Right kidney (tissue), 1 donor: ENCODE data around the gene TMPRSS5.
"Not testable (repeated sequence)": the region's sequence is repeated elsewhere in the genome, so short reads cannot be mapped to it uniquely, and the experiment has no call there.

ENCODE experiments used
- DNase-seq: peaks from one replicate; pipeline ENCODE4 v3.0.0-alpha.2; 2016

The TMPRSS5 gene

DNA sequence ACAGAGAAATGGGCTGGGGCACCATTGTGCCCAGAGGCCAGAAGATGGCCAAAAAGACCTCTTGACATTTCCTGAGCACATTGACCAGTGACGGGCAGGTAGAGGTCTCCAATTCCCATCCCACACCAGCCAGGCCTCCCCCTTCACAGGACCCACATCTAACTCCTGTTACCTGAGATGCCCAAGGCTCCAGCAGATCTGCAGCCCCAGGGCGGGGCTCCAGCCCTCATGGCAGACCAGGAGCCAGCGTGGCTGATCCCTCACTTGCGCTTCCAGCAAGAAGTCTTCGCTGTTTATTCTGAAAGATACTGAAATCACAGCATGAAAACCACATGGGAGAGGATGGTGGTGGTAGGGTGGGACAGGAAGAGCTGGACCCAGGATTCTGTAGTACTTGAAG is 9.0 kb downstream of the TMPRSS5 start:
- DNase-seq = no peak

DNA sequence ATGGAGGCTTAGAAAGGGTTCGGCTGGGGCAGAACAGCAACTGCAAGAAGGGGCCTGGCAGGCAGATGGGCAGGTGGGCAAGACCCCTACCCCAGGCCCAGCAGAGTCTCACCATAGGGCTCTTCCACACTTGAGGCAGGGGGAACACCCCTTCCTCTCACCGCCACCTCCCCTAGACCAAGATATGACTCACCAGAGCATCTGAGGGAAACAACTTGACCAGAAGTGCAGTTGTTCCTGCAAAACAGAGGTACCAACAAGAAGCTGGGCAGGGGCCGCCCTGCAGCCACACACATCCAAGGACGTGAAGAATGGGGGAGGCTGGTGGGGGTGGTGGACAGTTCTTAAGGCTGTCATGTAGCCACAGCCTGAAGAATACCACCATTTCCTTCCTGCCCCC is 10.9 kb downstream of the TMPRSS5 start:
- no peak for DNase-seq

DNA sequence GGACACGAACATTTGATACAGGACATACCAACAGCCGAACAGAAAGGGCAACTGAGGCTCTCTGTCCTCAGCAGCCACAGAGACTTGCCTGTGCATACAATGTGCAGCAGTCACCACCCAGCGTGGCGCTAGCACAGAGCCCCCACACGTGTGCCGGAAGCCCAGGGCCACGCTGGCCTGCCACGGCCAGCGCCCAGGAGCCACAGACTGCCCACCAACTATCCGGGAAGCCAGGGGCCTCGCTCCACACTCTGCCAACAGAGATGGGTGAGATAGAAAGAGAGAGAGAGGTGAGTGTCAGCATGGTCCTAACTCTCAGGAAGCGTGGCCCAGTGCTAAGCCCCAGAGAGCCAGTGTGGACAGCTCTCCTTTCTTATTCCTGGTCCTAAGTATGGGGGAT is 11.7 kb downstream of the TMPRSS5 start:
- DNase-seq = no peak

DNA sequence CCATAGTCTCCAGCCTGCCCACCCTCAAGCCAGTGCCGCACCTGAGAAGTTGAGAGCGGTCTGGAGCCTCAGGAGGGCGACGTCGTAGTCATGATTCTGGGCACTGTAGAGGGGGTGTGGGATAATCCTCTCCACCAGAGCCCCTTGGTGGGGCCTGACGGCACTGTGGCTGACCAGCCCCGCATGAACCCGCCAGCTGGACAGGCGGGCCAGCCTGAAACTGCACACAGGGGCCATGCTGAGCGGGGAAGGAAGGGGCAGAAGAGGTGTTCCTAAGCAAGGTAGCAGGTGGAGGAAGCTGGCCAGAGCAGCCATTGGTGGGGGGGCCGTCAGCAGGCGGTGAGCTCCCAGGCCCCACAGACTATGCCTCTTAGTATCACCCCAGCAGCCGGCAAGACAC is 13.1 kb downstream of the TMPRSS5 start:
- DNase-seq = no peak

DNA sequence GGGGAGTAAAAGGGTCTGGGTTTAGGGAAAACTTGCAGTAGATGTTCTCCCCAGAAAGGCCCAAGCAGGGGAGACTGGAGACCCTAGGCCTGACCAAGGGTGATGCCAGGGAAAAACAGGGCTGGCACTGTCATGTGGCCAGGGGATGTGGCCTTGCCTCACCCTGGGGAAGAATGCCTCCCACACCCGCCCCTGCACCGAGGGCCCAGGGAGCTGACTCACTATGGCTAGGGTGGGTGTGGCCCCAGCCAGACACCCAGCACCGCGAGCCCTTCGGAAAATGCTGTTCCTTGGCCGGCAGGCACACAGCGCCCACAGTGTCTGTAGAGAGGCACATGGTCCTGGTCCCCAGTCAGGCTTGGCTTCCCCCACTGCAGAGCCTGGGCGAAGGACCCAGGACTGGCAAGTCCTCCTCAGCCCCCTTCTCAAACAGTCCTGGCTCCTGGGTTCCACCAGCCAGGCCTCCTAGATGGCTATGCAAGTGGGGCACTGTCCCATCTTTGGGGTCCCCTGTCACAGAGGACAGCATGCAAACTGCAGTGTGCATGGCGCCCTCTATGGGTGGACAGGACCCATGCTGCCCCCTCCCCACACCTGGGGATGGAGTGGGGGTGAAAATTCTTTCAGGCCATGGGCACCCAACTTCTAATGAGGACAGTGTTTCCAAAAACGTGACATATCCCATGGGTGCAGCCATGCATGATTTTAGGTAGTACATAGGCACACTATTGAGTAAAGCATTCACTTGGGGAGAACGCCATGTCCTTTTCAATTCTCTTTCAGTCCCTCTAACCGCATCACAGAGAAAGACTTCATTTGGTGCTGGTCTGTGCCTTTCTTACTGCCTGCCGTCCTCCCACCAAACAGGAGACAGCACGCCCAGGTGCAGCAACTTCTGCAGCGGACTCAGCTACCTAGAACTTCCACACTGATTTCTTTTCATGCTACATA is 15.2 kb downstream of the TMPRSS5 start:
- no peak for DNase-seq

DNA sequence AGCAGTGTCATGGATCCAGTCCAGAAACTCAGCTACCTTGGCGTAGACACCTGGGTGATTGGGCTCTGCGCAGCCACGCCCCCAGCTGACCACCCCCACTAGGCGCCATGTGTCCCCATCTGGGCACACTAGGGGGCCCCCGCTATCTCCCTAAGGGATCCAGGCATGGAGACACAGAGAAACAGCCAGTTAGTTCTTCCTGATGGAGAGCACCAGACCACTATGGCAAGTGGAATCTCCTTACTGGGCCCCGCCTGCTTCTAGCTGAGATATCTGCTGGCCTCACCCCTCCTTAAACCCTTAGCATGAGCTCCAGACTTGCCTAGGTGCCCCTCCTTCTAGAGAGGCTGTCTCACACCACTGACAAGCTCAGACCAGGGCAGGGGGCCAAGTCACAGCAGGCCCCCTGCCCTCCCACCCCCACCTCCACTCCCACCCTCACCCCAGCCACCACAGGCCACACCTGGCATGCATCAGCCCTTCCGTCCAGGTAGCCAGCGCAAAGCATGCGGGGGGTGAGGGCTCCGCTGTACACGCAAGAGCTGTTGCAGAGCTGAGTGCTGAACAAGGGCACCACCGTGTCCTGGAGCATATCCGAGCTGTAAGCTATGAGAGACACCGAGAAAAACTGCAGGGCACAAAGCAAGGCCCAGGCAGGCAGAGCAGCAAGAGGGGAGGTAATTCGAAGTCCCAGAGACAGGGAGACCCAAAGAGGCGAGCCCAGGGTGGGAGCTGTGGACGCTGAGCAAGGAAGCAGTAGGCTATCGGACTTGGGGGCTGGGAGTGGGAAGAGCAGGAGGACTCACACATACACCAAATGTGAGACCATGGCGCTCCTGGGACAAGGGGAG is 16.1 kb downstream of the TMPRSS5 start:
- DNase-seq = no peak

DNA sequence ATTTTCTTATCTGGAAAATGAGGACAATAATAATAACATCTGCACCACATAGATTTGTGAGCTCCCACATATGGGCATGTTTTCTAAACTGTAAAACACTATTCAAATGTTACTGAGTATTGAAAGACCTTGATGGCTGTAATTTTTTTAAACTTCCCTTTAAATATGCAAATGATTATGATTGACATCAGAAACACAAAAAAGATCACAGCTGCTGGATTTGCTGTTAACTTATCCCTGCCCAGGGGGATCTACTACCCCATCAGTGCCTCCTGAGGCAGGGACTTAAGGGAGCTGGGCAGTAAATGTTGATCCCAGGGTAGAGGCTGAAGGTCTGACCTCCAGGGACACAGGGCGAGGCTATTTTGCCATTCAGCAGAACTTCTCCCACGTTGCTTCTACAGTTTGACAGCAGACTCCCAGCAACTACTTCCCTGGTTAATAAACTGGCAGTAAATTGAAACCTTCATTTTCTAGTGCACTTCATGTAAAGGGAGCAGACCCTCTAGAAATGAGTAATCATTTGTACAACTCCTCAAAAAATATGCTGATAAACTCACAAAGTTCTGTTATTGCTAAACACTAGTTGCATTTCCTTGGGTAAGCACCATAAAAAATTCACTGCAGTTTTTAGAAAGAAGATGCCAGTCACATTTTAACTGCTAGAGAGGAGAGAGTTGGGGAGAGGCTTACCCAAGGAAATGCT is 20.3 kb downstream of the TMPRSS5 start:
- no peak for DNase-seq

DNA sequence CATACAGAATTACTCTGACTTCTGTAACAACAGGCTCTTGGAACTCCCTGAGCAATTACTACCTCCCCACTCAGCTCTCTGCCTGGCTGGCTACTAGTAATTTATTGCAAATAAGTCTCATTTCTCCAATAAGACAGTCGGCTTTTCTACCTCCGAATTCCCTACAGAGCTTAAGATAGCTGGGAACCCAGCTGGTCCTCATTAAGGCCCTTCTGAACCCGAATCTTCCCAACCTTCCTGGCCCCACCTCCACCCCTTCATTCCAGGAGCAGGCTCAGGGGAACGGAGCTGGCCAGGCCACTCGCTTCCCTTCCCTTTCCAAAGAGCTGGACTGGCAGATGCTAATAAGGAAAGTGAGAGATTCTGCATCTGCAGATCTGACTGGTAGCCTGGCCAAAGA is 21.6 kb downstream of the TMPRSS5 start:
- no peak for DNase-seq

DNA sequence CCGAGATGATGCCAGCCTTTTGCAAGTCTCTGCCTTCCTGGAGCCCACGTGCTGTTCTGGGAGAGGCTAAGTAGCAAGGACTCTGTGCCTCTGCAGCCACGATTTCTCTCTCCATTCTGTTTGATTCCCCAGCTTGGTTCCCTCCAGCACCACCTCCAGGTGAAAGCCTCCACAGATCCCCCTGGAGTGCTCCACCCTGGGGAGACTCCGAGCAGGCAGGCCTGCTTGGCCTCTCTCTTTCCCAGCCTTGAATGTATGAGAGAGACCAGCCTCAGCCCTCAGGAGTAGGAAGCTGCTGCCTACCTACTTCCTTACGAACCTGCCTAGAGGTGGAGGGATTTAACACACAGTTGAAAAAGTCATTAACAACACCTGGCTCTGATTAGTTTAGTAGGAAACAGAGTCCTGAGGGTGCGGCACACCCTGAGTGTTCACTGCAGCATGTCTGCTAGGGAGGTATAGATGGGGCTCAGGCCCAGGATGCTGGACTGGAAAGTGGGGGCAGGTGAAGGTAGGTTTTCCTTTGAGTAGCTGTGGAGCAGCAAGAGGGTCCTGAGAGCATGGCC is 22.5 kb downstream of the TMPRSS5 start:
- DNase-seq = no peak

DNA sequence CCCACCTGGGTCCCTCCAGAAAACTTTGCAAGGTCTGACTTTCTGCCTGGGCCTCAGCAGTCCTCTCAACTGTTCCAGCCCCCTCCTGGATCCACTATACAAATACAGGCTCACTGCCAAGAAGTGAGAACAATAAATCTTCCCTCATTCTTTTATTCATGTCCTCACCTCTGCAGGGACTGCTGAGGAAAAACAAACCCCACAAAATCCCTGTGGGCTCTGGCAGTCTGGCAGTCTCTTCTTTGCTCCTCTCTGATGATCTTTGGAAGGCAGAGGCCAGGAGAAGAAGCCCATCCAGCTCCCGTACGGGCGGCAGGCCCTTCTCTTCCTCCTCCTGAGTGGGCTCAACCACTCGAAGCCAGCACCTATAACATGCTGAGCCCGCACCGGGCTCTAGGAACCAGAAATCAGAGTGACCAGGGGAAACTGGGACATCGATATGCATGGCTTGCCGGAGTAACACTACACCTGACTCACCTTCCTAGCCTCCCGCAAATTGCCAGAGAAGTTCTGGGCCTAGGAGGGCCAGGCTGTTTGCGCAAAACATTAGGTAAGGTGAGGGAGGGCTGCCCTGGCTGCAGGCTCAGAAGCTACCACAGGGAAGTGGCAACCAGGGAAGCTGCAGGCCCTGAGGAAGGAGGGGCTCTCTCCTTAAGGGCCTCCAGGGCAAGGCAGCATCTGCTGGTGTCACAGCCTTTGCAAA is 24.2 kb downstream of the TMPRSS5 start:
- DNase-seq = peak; percentile 64

DNA sequence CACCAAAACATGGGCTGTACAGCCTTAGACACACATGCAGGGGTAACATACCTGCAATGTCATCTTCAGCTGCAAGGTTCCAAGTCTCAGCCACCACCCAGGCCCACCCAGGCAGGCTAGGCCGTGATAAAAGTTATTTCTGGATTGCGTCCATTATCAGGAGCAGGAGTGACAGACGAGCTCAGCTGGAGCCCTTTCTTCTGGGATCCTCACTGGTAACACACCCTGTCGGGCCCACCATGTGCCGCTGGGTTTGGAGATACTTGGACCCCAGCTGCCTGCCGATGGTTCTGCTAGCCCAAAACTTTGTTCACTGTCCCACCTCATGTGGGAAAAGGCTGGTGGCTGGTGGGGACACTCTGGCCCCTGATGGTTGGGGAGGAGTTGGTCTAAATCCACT is 24.8 kb downstream of the TMPRSS5 start:
- DNase-seq = peak; percentile 13

DNA sequence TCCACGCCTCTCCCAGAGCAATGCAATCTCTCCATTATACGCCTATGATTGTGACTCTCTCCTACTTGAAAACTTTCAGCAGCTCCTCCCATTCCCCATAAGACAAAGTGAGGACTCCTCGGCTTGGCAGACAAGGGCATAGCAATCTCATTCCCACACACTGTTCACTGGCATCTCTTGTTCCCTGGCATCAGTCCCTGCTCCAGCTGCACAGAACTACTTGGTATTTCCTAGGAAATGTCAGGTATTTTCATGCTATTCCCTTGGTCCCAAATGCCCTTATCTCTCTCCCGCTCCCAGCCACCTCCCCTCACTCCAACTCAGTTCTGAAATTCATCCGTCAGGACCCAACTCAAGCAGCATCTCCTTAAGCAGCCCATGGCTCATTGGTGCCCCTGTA is 28.4 kb downstream of the TMPRSS5 start:
- DNase-seq = no peak

DNA sequence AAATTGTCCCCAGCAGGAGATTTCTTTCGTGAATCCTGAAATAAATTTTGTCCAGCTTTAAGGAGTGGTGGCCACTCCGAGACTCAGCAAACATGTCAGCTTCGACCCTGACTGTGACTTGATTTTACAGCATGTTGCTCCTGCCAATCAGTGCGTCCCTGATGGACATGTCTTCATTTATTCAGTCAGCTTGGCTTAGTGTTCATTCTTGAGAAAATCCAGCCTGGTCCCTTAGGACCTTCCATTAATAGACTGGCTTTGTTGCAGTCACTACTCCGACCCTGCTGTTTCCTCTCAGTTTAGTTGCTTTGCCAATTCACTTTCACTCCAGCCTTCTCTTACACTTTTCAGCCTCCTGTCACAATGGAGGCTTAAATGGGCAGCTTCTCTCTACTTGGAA is 30.5 kb downstream of the TMPRSS5 start:
- DNase-seq = no peak

DNA sequence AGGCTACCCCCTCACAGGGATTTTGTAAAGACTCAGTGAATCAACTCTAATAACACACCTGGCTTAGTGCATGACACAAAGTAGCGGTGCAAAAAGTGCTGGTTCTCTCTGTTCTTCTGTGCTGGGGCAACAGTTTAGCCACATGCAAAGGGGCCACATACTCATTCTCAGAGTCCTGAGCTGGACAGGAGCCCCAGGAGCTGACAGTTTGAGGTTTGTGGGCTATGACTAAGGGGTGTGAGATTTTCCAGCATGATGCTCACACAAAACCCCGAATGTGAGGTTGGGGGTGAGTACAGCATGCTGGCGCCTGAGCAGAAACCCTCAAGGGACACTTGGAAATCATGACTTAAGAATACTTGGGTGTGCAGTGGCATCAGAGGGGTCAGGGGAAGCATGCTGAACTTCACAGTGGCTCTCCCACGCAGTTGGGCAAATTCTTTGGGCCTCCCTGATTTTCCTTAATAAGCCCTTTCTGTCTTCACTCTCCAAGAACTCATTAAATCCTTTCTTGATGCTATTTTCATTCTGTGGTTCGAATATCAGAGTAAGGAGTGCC is 31.0 kb downstream of the TMPRSS5 start:
- peak; percentile 20 for DNase-seq

DNA sequence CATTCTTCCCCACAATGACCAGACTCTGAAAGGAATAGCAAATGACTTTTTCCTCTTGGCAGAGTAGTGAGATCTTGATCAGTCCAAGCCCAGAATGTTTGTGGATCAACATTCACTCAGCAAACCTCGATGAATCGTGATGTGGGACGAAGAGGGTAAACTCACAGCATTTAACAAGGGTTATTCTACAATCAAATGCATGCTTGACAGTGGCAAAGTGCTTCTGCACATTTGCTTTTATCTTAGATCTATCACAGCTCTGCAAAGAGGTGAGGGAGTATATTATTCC is 31.8 kb downstream of the TMPRSS5 start:
- no peak for DNase-seq

DNA sequence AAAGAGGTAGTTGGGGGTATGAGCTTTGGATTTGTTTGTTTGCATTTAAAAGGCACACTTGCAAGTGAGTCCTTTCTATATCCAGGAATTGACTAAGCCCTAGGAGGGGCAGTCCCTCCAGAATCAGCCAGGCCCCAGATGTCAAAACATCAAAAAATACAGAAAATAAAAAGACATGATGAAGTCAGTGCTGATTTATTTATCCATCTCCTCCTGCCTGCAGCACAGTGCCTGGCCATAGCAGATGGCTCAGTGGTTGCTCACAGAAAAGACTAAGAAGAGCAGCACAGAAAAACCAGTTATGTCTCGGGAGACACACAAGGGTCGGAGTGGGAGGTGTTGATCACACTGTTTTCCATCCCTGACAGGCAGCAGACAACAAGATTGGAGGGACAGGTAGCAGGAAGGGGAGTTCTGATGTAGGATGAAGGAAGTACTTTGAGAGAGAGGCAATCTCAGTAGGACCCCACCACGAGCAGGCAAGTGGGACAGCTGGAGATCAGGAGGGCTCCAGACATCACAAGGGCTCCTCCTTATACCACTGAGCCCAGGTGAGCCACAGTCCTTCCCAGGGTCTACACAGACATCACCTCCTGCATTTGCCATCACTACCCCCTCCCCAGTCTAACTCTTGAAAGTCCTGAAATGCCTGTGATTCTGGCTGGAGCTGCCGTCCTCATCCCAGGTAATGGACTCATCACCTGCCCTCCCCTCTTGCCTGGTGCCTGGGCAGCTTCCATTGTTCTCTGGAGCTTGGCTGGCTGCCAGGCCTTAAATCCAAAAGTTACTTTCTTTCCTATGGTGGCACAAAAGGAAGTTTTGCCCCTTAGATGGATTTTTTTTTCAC is 32.3 kb downstream of the TMPRSS5 start:
- DNase-seq = no peak

DNA sequence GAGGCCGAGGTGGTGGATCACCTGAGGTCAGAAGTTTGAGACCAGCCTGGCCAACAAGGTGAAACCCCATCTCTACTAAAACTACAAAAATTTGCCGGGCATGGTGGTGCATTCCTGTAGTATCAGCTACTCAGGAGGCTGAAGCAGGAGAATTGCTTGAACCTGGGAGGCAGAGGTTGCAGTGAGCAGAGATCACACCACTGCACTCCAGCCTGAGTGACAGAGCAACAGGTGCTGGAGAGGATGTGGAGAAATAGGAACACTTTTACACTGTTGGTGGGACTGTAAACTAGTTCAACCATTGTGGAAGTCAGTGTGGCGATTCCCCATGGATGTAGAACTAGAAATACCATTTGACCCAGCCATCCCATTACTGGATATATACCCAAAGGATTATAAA is 34.2 kb downstream of the TMPRSS5 start:
- not testable (repeated sequence) for DNase-seq

DNA sequence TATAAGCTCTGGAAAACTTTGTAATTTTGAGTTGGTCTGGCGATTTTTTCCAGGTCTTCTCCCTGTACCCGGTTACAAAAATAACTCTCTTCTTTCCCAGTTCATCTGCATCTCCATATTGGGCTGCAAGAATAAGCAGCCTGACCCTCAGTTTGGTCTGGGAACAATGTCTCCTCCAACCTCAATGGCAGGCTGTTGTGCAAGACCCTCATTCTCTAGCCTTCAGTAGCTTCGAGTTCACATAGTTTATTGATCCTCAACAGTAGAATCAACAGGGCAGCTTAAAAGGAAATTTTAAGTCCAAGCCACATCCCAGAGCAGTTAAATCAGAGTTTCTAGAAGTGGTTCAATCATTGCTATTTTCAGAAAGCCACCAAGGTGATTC is 35.3 kb downstream of the TMPRSS5 start:
- no peak for DNase-seq

DNA sequence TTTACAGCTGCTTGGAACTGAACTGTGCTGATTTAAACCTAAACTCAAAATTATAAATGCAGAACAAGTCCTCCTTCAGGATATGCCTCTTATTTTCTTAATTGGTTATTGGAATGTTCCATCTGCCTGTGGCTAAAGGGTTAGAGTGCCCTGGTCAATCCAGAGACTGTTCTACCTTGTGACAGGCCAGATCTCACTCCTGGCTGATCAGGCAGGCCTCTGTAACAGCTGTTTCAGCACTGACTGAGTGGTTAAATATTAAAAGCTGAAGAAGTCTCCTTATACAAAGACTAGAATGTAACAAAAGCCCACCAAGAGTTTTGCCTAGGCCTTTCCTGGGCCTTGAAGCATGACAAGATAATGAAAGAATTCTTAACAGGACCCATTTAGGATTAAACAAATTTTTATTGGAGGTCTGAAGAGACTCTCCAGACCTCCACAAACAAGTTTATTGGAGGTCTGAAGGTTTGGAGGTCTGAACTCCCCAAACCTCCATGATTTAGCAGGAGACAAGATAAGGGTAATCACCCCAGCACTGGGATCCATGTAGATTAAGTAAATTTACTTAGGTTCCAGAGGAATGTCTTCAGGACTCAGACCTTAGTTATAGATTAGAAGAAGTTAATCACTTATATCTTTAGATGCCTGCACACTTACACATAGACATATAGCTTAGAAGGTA is 35.8 kb downstream of the TMPRSS5 start:
- no peak for DNase-seq

DNA sequence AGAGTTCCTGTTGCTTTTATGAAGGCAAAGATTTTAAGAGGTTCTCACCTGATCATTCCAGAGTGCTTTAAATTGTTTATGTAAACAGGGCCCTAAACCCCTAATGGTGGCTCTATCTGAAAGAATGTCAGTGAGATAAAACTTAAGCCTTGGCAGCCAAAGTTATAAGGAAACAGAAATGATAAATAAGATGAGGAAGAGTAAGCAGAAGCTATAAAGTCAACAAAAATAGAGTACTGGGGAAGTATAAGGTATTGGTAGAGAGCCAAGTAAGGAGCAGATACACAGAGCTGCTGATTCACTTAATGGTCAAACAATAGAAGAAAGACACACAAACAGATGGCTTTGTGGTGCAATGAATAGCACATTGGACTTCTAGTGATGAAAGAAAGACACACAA is 37.9 kb downstream of the TMPRSS5 start:
- DNase-seq = no peak
